GM19324 (cell line): ENCODE results near the gene C12orf75.
"Not testable (repeated sequence)": the region's sequence is repeated elsewhere in the genome, so short reads cannot be mapped to it uniquely, and the experiment has no call there.

Source experiments
- ATAC-seq: cut with Tn5 transposase; IDR thresholded peaks from one replicate; pipeline ENCODE4 v1.9.1; 2021; ENCODE audit warnings: mild to moderate bottlenecking, moderate library complexity; ENCODE audit not compliant: unreplicated experiment, low FRiP score

The C12orf75 gene

GRCh38 chr12:105368047-105368646 lies 37.7 kb downstream of the C12orf75 start:
- ATAC-seq, result no peak

- no peak for ATAC-seq
Measured at GRCh38 chr12:105369014-105369413, 38.5 kb downstream of the C12orf75 start.

GRCh38 chr12:105374303-105374702 lies 43.8 kb downstream of the C12orf75 start:
- ATAC-seq, result no peak

- ATAC-seq, result no peak
Measured at GRCh38 chr12:105377077-105377476, 46.6 kb downstream of the C12orf75 start.

- no peak for ATAC-seq
Measured at GRCh38 chr12:105378911-105379310, 48.4 kb downstream of the C12orf75 start.

GRCh38 chr12:105382771-105383622 lies 52.5 kb downstream of the C12orf75 start:
- no peak for ATAC-seq

GRCh38 chr12:105384220-105384619 lies 53.7 kb downstream of the C12orf75 start:
- no peak for ATAC-seq

- no peak for ATAC-seq
Measured at GRCh38 chr12:105384916-105385535, 54.5 kb downstream of the C12orf75 start.

- ATAC-seq, result no peak
Measured at GRCh38 chr12:105386431-105386830, 55.9 kb downstream of the C12orf75 start.

GRCh38 chr12:105391231-105391630 lies 60.7 kb downstream of the C12orf75 start:
- no peak for ATAC-seq

- ATAC-seq, result no peak
Measured at GRCh38 chr12:105393587-105393986, 63.1 kb downstream of the C12orf75 start.

- ATAC-seq, result no peak
Measured at GRCh38 chr12:105396024-105396423, 65.5 kb downstream of the C12orf75 start.

- ATAC-seq, result no peak
Measured at GRCh38 chr12:105396983-105397382, 66.5 kb downstream of the C12orf75 start.

- no peak for ATAC-seq
Measured at GRCh38 chr12:105398930-105399329, 68.4 kb downstream of the C12orf75 start.

- ATAC-seq, result no peak
Measured at GRCh38 chr12:105399428-105400081, 69.1 kb downstream of the C12orf75 start.

- ATAC-seq, result no peak
Measured at GRCh38 chr12:105400227-105400626, 69.7 kb downstream of the C12orf75 start.

- ATAC-seq, result no peak
Measured at GRCh38 chr12:105401198-105401597, 70.7 kb downstream of the C12orf75 start.

- ATAC-seq, result no peak
Measured at GRCh38 chr12:105402366-105402765, 71.9 kb downstream of the C12orf75 start.

GRCh38 chr12:105403095-105403494 lies 72.6 kb downstream of the C12orf75 start:
- no peak for ATAC-seq

- not testable (repeated sequence) for ATAC-seq
Measured at GRCh38 chr12:105404134-105404533, 73.6 kb downstream of the C12orf75 start.

GRCh38 chr12:105406497-105406896 lies 76.0 kb downstream of the C12orf75 start:
- ATAC-seq, result no peak
